WTC11 (cell line): ENCODE results near the gene DCTN2. TPM values are rescaled to one million over a fixed set of nuclear protein-coding genes. Genes with fewer than 3 reads are reported as not detected.

Experiments used
- ATAC-seq: fragments of 200-7000 bp; cut with Tn5 transposase; 2 replicates; pipeline ENCODE4 v1.10.0; 2021; ENCODE audit warnings: mild to moderate bottlenecking, moderate library complexity
- CTCF ChIA-PET: fragments of 300-600 bp; sonication (Branson Sonifier 250); formaldehyde crosslinking; loops from one replicate; lab custom pipeline; 2021; ENCODE audit warnings: antibody characterized with exemption; lab: Charles Lee
- POLR2A ChIA-PET: fragments of 350-600 bp; sonication (Branson Sonifier 250); formaldehyde crosslinking; loops from one replicate; lab custom pipeline; 2021; ENCODE audit warnings: antibody characterized with exemption; lab: Charles Lee
- DNase-seq: peaks from one replicate; pipeline ENCODE4 v3.0.0; 2021; ENCODE audit warnings: low spot score
- H3K27ac Mint-ChIP-seq: 2 replicates; pipeline ENCODE4 v1.8.0; 2021; ENCODE audit warnings: mixed read lengths
- H3K27me3 Mint-ChIP-seq: 2 replicates; pipeline ENCODE4 v1.8.0; 2021; ENCODE audit warnings: low read depth, mild to moderate bottlenecking, moderate library complexity, mixed read lengths
- H3K36me3 Mint-ChIP-seq: 2 replicates; pipeline ENCODE4 v1.8.0; 2021; ENCODE audit warnings: mixed read lengths
- H3K4me1 Mint-ChIP-seq: 2 replicates; pipeline ENCODE4 v1.8.0; 2022; ENCODE audit warnings: mixed read lengths
- H3K4me3 Mint-ChIP-seq: 2 replicates; pipeline ENCODE4 v1.8.0; 2021; ENCODE audit warnings: mild to moderate bottlenecking, moderate library complexity, mixed read lengths
- H3K9me3 Mint-ChIP-seq: 2 replicates; pipeline ENCODE4 v1.8.0; 2021; ENCODE audit warnings: mixed read lengths
- AFF4 ChIP-seq: sonication (generic); formaldehyde crosslinking; IDR thresholded peaks from 2 replicates; pipeline ENCODE4 v1.8.1; 2023; ENCODE audit warnings: mild to moderate bottlenecking, missing genetic modification reagents, borderline replicate concordance
- CBFB ChIP-seq: sonication (generic); formaldehyde crosslinking; IDR thresholded peaks from 2 replicates; pipeline ENCODE4 v1.8.1; 2022; ENCODE audit warnings: mild to moderate bottlenecking, low read depth, missing genetic modification reagents
- ESRRA ChIP-seq: sonication (generic); formaldehyde crosslinking; IDR thresholded peaks from 2 replicates; pipeline ENCODE4 v1.8.1; 2022; ENCODE audit warnings: mild to moderate bottlenecking, missing genetic modification reagents, borderline replicate concordance
- FOXP1 ChIP-seq: sonication (generic); formaldehyde crosslinking; IDR thresholded peaks from 2 replicates; pipeline ENCODE4 v1.8.0; 2022; ENCODE audit warnings: missing genetic modification reagents, mild to moderate bottlenecking, moderate library complexity, borderline replicate concordance
- GTF2I ChIP-seq: fragments of 250-450 bp; sonication (Bioruptor Pico); conservative IDR thresholded peaks from 2 replicates; pipeline ENCODE4 v1.4.0; 2021; ENCODE audit warnings: mild to moderate bottlenecking
- KAT7 ChIP-seq: sonication (generic); formaldehyde crosslinking; IDR thresholded peaks from 2 replicates; pipeline ENCODE4 v1.8.1; 2023; ENCODE audit warnings: missing genetic modification reagents, mild to moderate bottlenecking, borderline replicate concordance
- MXD4 ChIP-seq: fragments of 250-450 bp; sonication (Bioruptor Pico); IDR thresholded peaks from 2 replicates; pipeline ENCODE4 v1.8.0; 2021; ENCODE audit warnings: mild to moderate bottlenecking, moderate library complexity, borderline replicate concordance
- MYBL2 ChIP-seq: sonication (generic); formaldehyde crosslinking; IDR thresholded peaks from 2 replicates; pipeline ENCODE4 v1.8.1; 2023; ENCODE audit warnings: mild to moderate bottlenecking, moderate library complexity, missing genetic modification reagents
- NFE2L1 ChIP-seq: sonication (generic); formaldehyde crosslinking; IDR thresholded peaks from 2 replicates; pipeline ENCODE4 v1.8.1; 2023; ENCODE audit warnings: missing genetic modification reagents
- NR1H2 ChIP-seq: sonication (generic); formaldehyde crosslinking; IDR thresholded peaks from 2 replicates; pipeline ENCODE4 v1.9.0; 2021; ENCODE audit warnings: mild to moderate bottlenecking, moderate library complexity, missing genetic modification reagents
- NR3C1 ChIP-seq: sonication (generic); formaldehyde crosslinking; conservative IDR thresholded peaks from 2 replicates; pipeline ENCODE4 v1.8.1; 2023; ENCODE audit warnings: low read depth, mild to moderate bottlenecking, missing genetic modification reagents
- OVOL2 ChIP-seq: fragments of 250-450 bp; sonication (Bioruptor Pico); IDR thresholded peaks from 2 replicates; pipeline ENCODE4 v1.9.0; 2021; ENCODE audit warnings: mild to moderate bottlenecking, borderline replicate concordance
- PREB ChIP-seq: sonication (generic); formaldehyde crosslinking; IDR thresholded peaks from 2 replicates; pipeline ENCODE4 v1.8.1; 2022; ENCODE audit warnings: mild to moderate bottlenecking, missing genetic modification reagents, moderate library complexity, borderline replicate concordance
- PRRX2 ChIP-seq: fragments of 250-450 bp; sonication (Bioruptor Pico); IDR thresholded peaks from 2 replicates; pipeline ENCODE4 v1.8.0; 2021; ENCODE audit warnings: mild to moderate bottlenecking
- RELA ChIP-seq: sonication (generic); formaldehyde crosslinking; IDR thresholded peaks from 2 replicates; pipeline ENCODE4 v1.8.1; 2022; ENCODE audit warnings: missing genetic modification reagents, mild to moderate bottlenecking, borderline replicate concordance
- SMAD4 ChIP-seq: sonication (generic); formaldehyde crosslinking; IDR thresholded peaks from 2 replicates; pipeline ENCODE4 v1.8.0; 2022; ENCODE audit warnings: mild to moderate bottlenecking, missing genetic modification reagents
- SP1 ChIP-seq: sonication (generic); formaldehyde crosslinking; conservative IDR thresholded peaks from 2 replicates; pipeline ENCODE4 v1.8.1; 2022; ENCODE audit warnings: missing genetic modification reagents
- TEAD4 ChIP-seq: sonication (generic); formaldehyde crosslinking; IDR thresholded peaks from 2 replicates; pipeline ENCODE4 v1.8.0; 2022; ENCODE audit warnings: mild to moderate bottlenecking, missing genetic modification reagents
- ZNF263 ChIP-seq: sonication (generic); formaldehyde crosslinking; IDR thresholded peaks from 2 replicates; pipeline ENCODE4 v1.8.1; 2022; ENCODE audit warnings: low read depth, mild to moderate bottlenecking, moderate library complexity, missing genetic modification reagents
- ZNF396 ChIP-seq: fragments of 250-450 bp; sonication (Bioruptor Pico); IDR thresholded peaks from 2 replicates; pipeline ENCODE4 v1.8.0; 2021; ENCODE audit warnings: mild to moderate bottlenecking, moderate library complexity, borderline replicate concordance
- ZNF416 ChIP-seq: fragments of 250-450 bp; sonication (Bioruptor Pico); IDR thresholded peaks from 2 replicates; pipeline ENCODE4 v1.9.0; 2021; ENCODE audit warnings: mild to moderate bottlenecking, inconsistent platforms
- ZNF423 ChIP-seq: fragments of 250-450 bp; sonication (Bioruptor Pico); IDR thresholded peaks from 2 replicates; pipeline ENCODE4 v2.1.2; 2022; ENCODE audit warnings: mild to moderate bottlenecking, moderate library complexity
- total RNA-seq: library from RNA; stranded (reverse); gene quantifications from 3 replicates; pipeline ENCODE4 v1.2.3, GENCODE V29; 2021
- TF ChIP-seq, protein P1 (sequence below): sonication (generic); formaldehyde crosslinking; IDR thresholded peaks from 2 replicates; pipeline ENCODE4 v1.8.1; 2022; ENCODE audit warnings: low read depth, missing genetic modification reagents, borderline replicate concordance
- TF ChIP-seq, protein P2 (sequence below): sonication (generic); formaldehyde crosslinking; IDR thresholded peaks from 2 replicates; pipeline ENCODE4 v1.8.0; 2022; ENCODE audit warnings: mild to moderate bottlenecking, missing genetic modification reagents
- TF ChIP-seq, protein P3 (sequence below): fragments of 250-450 bp; sonication (Bioruptor Pico); IDR thresholded peaks from 2 replicates; pipeline ENCODE4 v2.1.2; 2022; ENCODE audit warnings: mild to moderate bottlenecking, moderate library complexity

DCTN2 gene
- total RNA-seq, 1 experiment from 2014 or later, result 93.5 TPM

DNA sequence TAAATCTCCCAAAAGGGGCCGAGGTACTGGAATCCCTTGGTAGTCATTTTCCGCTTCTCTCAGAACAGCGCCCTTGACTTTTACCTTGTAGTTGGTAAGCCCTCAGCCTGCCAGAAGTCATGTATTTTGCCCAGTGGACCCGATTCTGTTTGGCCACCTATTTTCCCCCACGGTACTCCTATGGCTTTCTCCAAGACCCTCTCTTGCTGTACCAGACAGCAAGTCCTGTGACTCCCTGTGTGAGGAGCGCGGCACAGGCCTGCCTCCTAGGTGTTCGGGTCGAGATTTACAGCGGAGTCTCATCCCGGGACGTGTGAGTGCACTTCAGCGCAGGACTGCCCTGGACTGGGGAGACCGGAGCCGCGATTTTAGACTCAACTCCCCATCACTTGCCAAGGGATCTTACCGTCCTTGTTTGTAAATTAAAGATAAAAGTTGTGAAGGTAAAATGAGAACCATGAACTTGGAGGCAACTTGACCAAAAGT lies 25.4 kb downstream of the DCTN2 start (continued):
- TF ChIP-seq RELA (no peak), SP1 (CRISPR knock-in tag) (no peak), ESRRA (CRISPR knock-in tag) (no peak), GTF2I (CRISPR knock-in tag) (no peak), MXD4 (CRISPR knock-in tag) (no peak), KAT7 (CRISPR knock-in tag) (no peak), MYBL2 (no peak), ZNF416 (CRISPR knock-in tag) (no peak), TEAD4 (CRISPR knock-in tag) (no peak), NR1H2 (no peak), NR3C1 (CRISPR knock-in tag) (no peak), CBFB (CRISPR knock-in tag) (no peak), OVOL2 (CRISPR knock-in tag) (no peak), ZNF396 (no peak)
- TF ChIP-seq, all 79 proteins: peak for 0

- peak within 1 kb of the TSS; percentile 96 for H3K4me3 Mint-ChIP-seq
- H3K4me1 Mint-ChIP-seq, result peaks cover 42% of the 10 kb centered on the region
- H3K9me3 Mint-ChIP-seq, result no peaks in the 10 kb centered on the region
- POLR2A ChIA-PET, result interaction anchor here (1.1 to 2.2 kb wide), 6 partner anchors 11 to 65 kb away, joined by 3 to 9 read pairs (median 6); partner anchors contain the start of genes GLI1 and INHBE
- peaks cover 3% of the 10 kb centered on the region; the same call in 1 of the 2 replicates for H3K27me3 Mint-ChIP-seq
- ATAC-seq, result peak; percentile 76
- CTCF ChIA-PET, result interaction anchor here (1.0 to 2.0 kb wide), 3 partner anchors 61 to 83 kb away, joined by 4 to 8 read pairs (median 4); partner anchors contain the start of gene GLI1
- H3K27ac Mint-ChIP-seq, result peak within 1 kb of the TSS; percentile 100
- peaks cover 37% of the 10 kb centered on the region for H3K36me3 Mint-ChIP-seq
- peak; percentile 100 for DNase-seq
- TF ChIP-seq AFF4 (CRISPR knock-in tag) (no peak), ZNF423 (CRISPR knock-in tag) (no peak), PREB (no peak), NFE2L1 (peak; percentile 43; the same call in 1 of the 2 replicates), SMAD4 (no peak), FOXP1 (CRISPR knock-in tag) (peak; percentile 84; the same call in 1 of the 2 replicates), SP1 (CRISPR knock-in tag) (peak; percentile 95), KAT7 (CRISPR knock-in tag) (no peak), ZNF416 (CRISPR knock-in tag) (peak; percentile 30; the same call in 1 of the 2 replicates), PRRX2 (CRISPR knock-in tag) (0 out of 2 replicates have a peak, but pooled peaks have one; percentile 7), ZNF263 (CRISPR knock-in tag) (no peak)
- TF ChIP-seq, protein P1, sequence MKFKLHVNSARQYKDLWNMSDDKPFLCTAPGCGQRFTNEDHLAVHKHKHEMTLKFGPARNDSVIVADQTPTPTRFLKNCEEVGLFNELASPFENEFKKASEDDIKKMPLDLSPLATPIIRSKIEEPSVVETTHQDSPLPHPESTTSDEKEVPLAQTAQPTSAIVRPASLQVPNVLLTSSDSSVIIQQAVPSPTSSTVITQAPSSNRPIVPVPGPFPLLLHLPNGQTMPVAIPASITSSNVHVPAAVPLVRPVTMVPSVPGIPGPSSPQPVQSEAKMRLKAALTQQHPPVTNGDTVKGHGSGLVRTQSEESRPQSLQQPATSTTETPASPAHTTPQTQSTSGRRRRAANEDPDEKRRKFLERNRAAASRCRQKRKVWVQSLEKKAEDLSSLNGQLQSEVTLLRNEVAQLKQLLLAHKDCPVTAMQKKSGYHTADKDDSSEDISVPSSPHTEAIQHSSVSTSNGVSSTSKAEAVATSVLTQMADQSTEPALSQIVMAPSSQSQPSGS (CRISPR knock-in tag), result no peak
- TF ChIP-seq, protein P2, sequence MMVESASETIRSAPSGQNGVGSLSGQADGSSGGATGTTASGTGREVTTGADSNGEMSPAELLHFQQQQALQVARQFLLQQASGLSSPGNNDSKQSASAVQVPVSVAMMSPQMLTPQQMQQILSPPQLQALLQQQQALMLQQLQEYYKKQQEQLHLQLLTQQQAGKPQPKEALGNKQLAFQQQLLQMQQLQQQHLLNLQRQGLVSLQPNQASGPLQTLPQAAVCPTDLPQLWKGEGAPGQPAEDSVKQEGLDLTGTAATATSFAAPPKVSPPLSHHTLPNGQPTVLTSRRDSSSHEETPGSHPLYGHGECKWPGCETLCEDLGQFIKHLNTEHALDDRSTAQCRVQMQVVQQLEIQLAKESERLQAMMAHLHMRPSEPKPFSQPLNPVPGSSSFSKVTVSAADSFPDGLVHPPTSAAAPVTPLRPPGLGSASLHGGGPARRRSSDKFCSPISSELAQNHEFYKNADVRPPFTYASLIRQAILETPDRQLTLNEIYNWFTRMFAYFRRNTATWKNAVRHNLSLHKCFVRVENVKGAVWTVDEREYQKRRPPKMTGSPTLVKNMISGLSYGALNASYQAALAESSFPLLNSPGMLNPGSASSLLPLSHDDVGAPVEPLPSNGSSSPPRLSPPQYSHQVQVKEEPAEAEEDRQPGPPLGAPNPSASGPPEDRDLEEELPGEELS, result no peak; the same call in 1 of the 2 replicates
- TF ChIP-seq, protein P3, sequence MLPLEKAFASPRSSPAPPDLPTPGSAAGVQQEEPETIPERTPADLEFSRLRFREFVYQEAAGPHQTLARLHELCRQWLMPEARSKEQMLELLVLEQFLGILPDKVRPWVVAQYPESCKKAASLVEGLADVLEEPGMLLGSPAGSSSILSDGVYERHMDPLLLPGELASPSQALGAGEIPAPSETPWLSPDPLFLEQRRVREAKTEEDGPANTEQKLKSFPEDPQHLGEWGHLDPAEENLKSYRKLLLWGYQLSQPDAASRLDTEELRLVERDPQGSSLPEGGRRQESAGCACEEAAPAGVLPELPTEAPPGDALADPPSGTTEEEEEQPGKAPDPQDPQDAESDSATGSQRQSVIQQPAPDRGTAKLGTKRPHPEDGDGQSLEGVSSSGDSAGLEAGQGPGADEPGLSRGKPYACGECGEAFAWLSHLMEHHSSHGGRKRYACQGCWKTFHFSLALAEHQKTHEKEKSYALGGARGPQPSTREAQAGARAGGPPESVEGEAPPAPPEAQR, result peak; percentile 16; the same call in 1 of the 2 replicates
Observed at GRCh38 chr12:57520053-57520818, 26.8 kb downstream of the DCTN2 start, which contains the start of gene DDIT3. TSS of gene DDIT3 (minus strand) at chr12:57520514. CDS start at chr12:57517406, 3,108 bp downstream.
